Panc1 (cell line): ENCODE results near the gene CLSTN3. TPM values are rescaled to one million over a fixed set of nuclear protein-coding genes. Genes with fewer than 3 reads are reported as not detected.

Experiments
- ATAC-seq: fragments of 200-7000 bp; cut with Tn5 transposase; 2 replicates; pipeline ENCODE4 v1.9.1; 2020; ENCODE audit warnings: mild to moderate bottlenecking, moderate library complexity
- Bru-seq: library from RNA; stranded (reverse); fragments of 400-500 nt; gene quantifications from one replicate; lab custom pipeline; 2021; lab: Mats Ljungman, UMichigan
- BruChase-seq, 2 experiments: library from RNA; stranded (reverse); fragments of 400-500 nt; gene quantifications; one replicate each; lab custom pipeline; 2021; lab: Mats Ljungman, UMichigan
- BruUV-seq: library from RNA; stranded (reverse); fragments of 400-500 nt; replicated peaks from 2 replicates; lab custom pipeline; 2021; lab: Mats Ljungman, UMichigan
- CTCF ChIA-PET: fragments of 300-600 bp; sonication (Branson Sonifier 250); formaldehyde crosslinking; loops from one replicate; lab custom pipeline; 2022; ENCODE audit warnings: antibody characterized with exemption; lab: Charles Lee
- POLR2A ChIA-PET: fragments of 300-600 bp; sonication (Branson Sonifier 250); formaldehyde crosslinking; loops from one replicate; lab custom pipeline; 2022; ENCODE audit warnings: antibody characterized with exemption; lab: Charles Lee
- DNase-seq: peaks from one replicate; pipeline ENCODE4 v3.0.0-alpha.2; 2010; ENCODE audit warnings: low read depth, low spot score
- H3K27ac ChIP-seq: 2 replicates; pipeline ENCODE4 v1.5.1; 2011; ENCODE audit warnings: mild to moderate bottlenecking, low read length, inconsistent platforms
- H3K27me3 ChIP-seq: fragments of 200-500 bp; sonication (Bioruptor generic); 2 replicates; pipeline ENCODE4 v1.6.0; 2014; ENCODE audit warnings: low read length, inconsistent platforms; ENCODE audit not compliant: control insufficient read depth, insufficient read depth
- H3K36me3 ChIP-seq: fragments of 200-500 bp; sonication (Bioruptor generic); 2 replicates; pipeline ENCODE4 v1.5.1; 2014; ENCODE audit warnings: inconsistent platforms, mild to moderate bottlenecking, low read length, moderate library complexity; ENCODE audit not compliant: control insufficient read depth, insufficient read depth
- H3K4me1 ChIP-seq: 2 replicates; pipeline ENCODE4 v1.5.1; 2011; ENCODE audit warnings: inconsistent platforms, mild to moderate bottlenecking, low read length, moderate library complexity; ENCODE audit not compliant: control insufficient read depth, insufficient read depth
- H3K4me3 ChIP-seq, 2 experiments: 2 replicates each; pipeline ENCODE4 v1.5.1; 2011 to 2012; ENCODE audit warnings: low read depth in 2 of 2, low read length in 2 of 2, mild to moderate bottlenecking in 2 of 2, inconsistent platforms in 1 of 2, moderate library complexity in 1 of 2
- H3K9me3 ChIP-seq: fragments of 200-500 bp; sonication (Bioruptor generic); 2 replicates; pipeline ENCODE4 v1.5.1; 2014; ENCODE audit warnings: low read depth, mild to moderate bottlenecking, inconsistent platforms, low read length, moderate library complexity; ENCODE audit not compliant: control insufficient read depth, insufficient read depth
- CTCF ChIP-seq: fragments of 450-650 bp; IDR thresholded peaks from 2 replicates; pipeline ENCODE4 v1.5.1; 2017; ENCODE audit warnings: mild to moderate bottlenecking
- POLR2AphosphoS5 ChIP-seq: IDR thresholded peaks from 2 replicates; pipeline ENCODE4 v1.6.1; 2012; ENCODE audit warnings: mild to moderate bottlenecking, low read depth, low read length, moderate library complexity
- REST ChIP-seq, 2 experiments: IDR thresholded peaks; 2 replicates each; pipeline ENCODE4 v1.6.1; 2011 to 2012; ENCODE audit warnings: low read depth in 2 of 2, control low read depth in 1 of 2, low read length in 1 of 2, mild to moderate bottlenecking in 1 of 2, moderate library complexity in 1 of 2; ENCODE audit not compliant: insufficient read depth in 1 of 2
- SIN3A ChIP-seq: IDR thresholded peaks from 2 replicates; pipeline ENCODE4 v1.6.1; 2012; ENCODE audit warnings: low read depth, mild to moderate bottlenecking, low read length, moderate library complexity, borderline replicate concordance; ENCODE audit not compliant: insufficient read depth
- TCF7L2 ChIP-seq: IDR thresholded peaks from 2 replicates; pipeline ENCODE4 v1.6.1; 2011; ENCODE audit warnings: mild to moderate bottlenecking, low read depth, low read length, inconsistent platforms
- in situ Hi-C: cut with HindIII; loops from 2 replicates; pipeline ENCODE4 v1.10.0; 2016; ENCODE audit warnings: low sequenced_read_pairs, low pct_unique_long_range_greater_than_20kb
- intact Hi-C: fragments of 100-400 bp; cut with micrococcal nuclease; formaldehyde crosslinking; loops from one replicate; pipeline ENCODE4 v1.10.0; 2022; ENCODE audit not compliant: unreplicated experiment
- long read RNA-seq: library from polyadenylated mRNA; unstranded; transcript quantifications from one replicate; pipeline ENCODE4 v2.0.0, GENCODE V29; 2021; ENCODE audit not compliant: unreplicated experiment
- polyA plus RNA-seq: library from polyadenylated mRNA; unstranded; fragments of >200 nt; gene quantifications from one replicate; pipeline ENCODE4 v1.2.1, GENCODE V29; 2012; ENCODE audit warnings: missing spikeins; ENCODE audit not compliant: insufficient read length
- total RNA-seq: library from RNA; stranded (reverse); gene quantifications from one replicate; pipeline ENCODE4 v1.2.1, GENCODE V29; 2021; ENCODE audit not compliant: unreplicated experiment

CLSTN3 gene
- total RNA-seq: 5.9 TPM
- 13.7 TPM for polyA plus RNA-seq
- Bru-seq, nascent RNA: percentile 44 among the genes with signal in this experiment
- BruChase-seq, experiment 1, labeled RNA remaining after a 2-hour chase: percentile 49 among the genes with signal in this experiment
- percentile 52 among the genes with signal in this experiment for BruChase-seq, experiment 2, labeled RNA remaining after a 6-hour chase
- long read RNA-seq, full-length matches to known transcripts: 1 of 2 reads
- long read RNA-seq, partial matches to known transcripts: 1 of 2 reads
- long read RNA-seq, other reads (novel, unspliced or antisense): 0 of 2 reads

- POLR2A ChIA-PET: interaction anchor here (0.7 kb wide), 1 partner anchor 639 kb away, joined by 6 read pairs; no protein-coding TSS in a partner anchor
- DNase-seq (no peak), ATAC-seq (peak; percentile 78)
- Histone ChIP-seq H3K4me3 (peak within 1 kb of the TSS; percentile 43 to 47), H3K27me3 (no peaks in the 10 kb centered on the region), H3K9me3 (no peaks in the 10 kb centered on the region), H3K4me1 (no peaks in the 10 kb centered on the region), H3K36me3 (no peaks in the 10 kb centered on the region), H3K27ac (no peak within 1 kb of the TSS)
- CTCF ChIA-PET: interaction anchor here (0.9 kb wide), 1 partner anchor 12 kb away, joined by 3 read pairs; no protein-coding TSS in a partner anchor
- intact Hi-C loops (no loop called here), in situ Hi-C loops (no loop called here)
- TF ChIP-seq CTCF (no peak), POLR2AphosphoS5 (no peak), TCF7L2 (no peak), REST (IDR thresholded peaks at IDR 0.05; ENCODE audit: insufficient read depth in 1 of 2, low read depth in 2 of 2, low read length in 1 of 2) (no peak), SIN3A (no peak)
- no TSS peak for BruUV-seq
Measured at GRCh38 chr12:7129872-7130691, at the start of gene CLSTN3. Gene CLSTN3 (plus strand): TSS chr12:7130371. CDS start chr12:7130649, 278 bp downstream.

- H3K9me3 ChIP-seq: no peaks in the 10 kb centered on the region
- ChIA-PET CTCF (no interaction called here), POLR2A (no interaction called here)
- intact Hi-C loops: no loop called here
- BruUV-seq: no TSS peak
- H3K36me3 ChIP-seq: no peaks in the 10 kb centered on the region
- DNase-seq (no peak), ATAC-seq (no peak)
- H3K4me3 ChIP-seq: no peak overlapping the region
- H3K27ac ChIP-seq: no peak overlapping the region
- H3K27me3 ChIP-seq: no peaks in the 10 kb centered on the region
- in situ Hi-C loops: no loop called here
- H3K4me1 ChIP-seq: no peaks in the 10 kb centered on the region
- TF ChIP-seq CTCF (no peak), SIN3A (no peak), REST (IDR thresholded peaks at IDR 0.05; ENCODE audit: insufficient read depth in 1 of 2, low read depth in 2 of 2, low read length in 1 of 2) (no peak), TCF7L2 (no peak), POLR2AphosphoS5 (no peak)
Measured at GRCh38 chr12:7081037-7081436, 49.1 kb upstream of the CLSTN3 start.
